Right ventricle myocardium inferior (tissue), 1 donor: ENCODE measurements around the gene CCNA2. TPM values are rescaled to one million over a fixed set of nuclear protein-coding genes. Genes with fewer than 3 reads are reported as not detected.

ENCODE experiments used
- ATAC-seq: fragments of 200-7000 bp; cut with Tn5 transposase; one replicate; pipeline ENCODE4 v1.9.1; 2020; ENCODE audit warnings: mild to moderate bottlenecking, moderate library complexity
- DNase-seq: peaks from one replicate; pipeline ENCODE4 v3.0.0; 2021; ENCODE audit errors: missing footprints
- intact Hi-C: fragments of 100-400 bp; cut with DNase I; formaldehyde crosslinking; loops from one replicate; pipeline ENCODE4 v1.11.0; 2022
- long read RNA-seq: library from polyadenylated mRNA; unstranded; transcript quantifications from one replicate; pipeline ENCODE4 v2.0.0, GENCODE V29; 2021
- total RNA-seq: library from RNA; stranded (reverse); fragmentation: NEBNext Ultra II Directional; extraction: Animal tissue kit (Norgen Biotek cat#: 25700); gene quantifications from one replicate; pipeline ENCODE4 v1.2.1, GENCODE V29; 2021
- donor health status: DM: no; HTN: yes; CAD: no; lungs with severe emphysema.

The CCNA2 gene
- total RNA-seq = 1.2 TPM
- long read RNA-seq, partial matches to known transcripts = 0 of 1 reads
- long read RNA-seq, other reads (novel, unspliced or antisense) = 0 of 1 reads

GRCh38 chr4:121823505-121824170, at the start of gene CCNA2:
TSS of gene CCNA2 (minus strand) at chr4:121823883. CDS start at chr4:121823628, 255 bp downstream.
- intact Hi-C loops = loop anchor here (1.0 to 5.0 kb wide), 2 partner anchors 22 to 126 kb away; partner anchors contain the start of genes ANXA5 and EXOSC9
- peak; percentile 98 for DNase-seq
- peak; percentile 100 for ATAC-seq

DNA sequence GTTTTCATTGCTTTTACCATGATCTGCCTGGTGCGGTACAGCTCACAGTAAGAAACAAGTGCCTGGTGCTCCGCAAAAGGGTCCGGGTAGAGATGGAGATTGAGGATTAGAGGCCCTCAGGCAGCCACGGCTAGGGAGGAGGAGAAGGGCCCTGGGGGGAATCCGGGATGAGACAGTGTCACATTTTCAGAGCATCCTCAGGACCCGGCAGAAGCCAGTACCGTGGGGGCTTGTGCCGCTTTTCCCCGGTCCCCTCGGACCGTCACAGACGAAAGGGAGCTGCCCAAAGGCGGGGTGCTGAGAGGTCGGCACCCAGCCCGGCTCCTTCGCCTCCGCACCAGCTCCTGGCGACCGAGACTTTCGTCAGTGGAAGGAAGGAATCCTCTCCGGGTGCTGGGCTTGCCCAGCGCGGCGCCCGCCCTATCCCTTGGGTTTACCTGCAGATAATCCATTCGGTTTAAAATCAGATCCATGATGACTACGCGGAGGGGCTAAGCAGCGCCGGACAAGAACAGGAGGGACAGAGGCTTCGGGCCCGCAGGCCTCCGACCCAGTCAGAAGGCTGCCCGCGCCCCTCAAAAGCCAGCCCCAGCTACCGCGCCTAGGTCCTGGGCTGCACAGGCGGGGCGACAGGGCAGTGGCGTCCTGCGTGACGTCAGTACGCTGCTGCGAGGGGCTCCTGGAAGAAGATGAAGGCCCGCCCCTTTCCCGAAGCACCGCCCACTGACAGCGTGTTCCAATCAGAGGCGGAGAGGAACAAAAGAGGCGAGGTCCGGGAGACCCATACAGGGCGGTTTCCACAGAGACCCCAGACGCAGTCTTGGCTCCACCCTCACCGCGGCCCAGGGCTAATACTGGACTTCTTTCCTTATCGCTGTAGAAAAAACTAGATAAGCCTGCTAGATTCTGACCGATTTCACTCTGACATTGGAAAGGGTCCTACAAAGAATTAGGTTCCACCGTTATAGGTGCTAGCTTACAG, 46.4 kb upstream of the CCNA2 start, which contains the start of gene BBS7:
TSS of gene BBS7 (minus strand) at position 634 of the 982 bp plus-strand sequence. CDS start at position 473, 161 bp downstream.
- intact Hi-C loops = no loop called here
- peak; percentile 99 for DNase-seq
- ATAC-seq = peak; percentile 100

GRCh38 chr4:121863799-121864198, 40.1 kb upstream of the CCNA2 start:
- ATAC-seq = no peak
- intact Hi-C loops = no loop called here
- DNase-seq = no peak

DNA sequence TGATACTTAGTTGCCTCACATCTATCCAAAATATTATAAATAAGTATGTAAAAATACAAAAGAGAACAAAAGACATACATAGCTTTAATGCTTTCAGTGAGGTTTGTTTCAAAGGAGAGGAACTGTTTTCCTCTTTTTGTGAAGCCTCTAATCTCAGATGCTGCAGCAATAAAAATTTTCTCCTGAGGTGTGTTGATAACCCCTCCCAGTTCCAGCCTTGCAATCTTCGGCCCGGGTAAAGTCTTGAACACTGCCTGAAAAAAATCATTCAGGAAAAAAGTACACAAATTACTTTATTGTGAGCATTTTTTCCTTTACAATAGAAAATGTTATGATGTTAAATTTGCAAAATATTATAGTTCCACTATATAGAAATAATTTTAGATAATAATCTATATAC, 37.7 kb upstream of the CCNA2 start:
- ATAC-seq = no peak
- DNase-seq = no peak
- intact Hi-C loops = no loop called here

DNA sequence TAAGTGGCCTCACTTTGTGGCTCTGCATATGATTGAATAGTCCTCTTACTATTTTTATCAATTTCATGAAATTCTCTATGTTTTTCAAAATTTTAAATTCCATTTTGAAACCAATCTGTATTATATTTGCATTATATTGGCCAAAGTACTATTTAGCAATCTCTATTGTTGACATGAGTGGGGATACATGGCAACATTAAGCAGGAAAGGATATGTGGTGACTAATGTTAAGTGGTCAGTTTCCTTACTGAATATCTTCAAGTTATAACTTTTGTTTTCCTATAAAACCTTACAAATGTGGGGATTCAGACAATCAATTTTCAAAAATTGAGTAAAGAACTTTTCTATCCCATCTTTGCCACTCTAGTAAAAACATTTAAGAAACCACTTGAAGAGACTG, 36.4 kb upstream of the CCNA2 start:
- intact Hi-C loops = no loop called here
- ATAC-seq (no peak), DNase-seq (no peak)

DNA sequence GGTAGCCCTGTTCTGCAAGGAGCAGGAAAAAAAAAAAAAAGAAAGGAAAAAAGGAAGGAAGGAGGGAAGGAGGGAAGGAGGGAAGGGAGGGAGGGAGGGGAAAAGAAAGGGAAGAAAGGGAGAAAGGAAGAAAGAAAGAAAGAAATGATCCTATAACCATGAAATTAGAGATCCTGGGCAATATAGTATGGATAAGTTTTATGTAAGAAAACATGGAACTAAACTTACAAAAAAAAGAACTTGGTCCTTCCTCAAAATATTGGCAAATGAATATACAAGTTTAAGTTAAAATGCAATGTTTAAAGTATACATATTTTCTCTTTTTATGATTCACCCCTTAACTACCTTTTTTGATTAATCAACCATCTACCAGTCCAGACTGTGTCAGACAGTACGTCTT, 27.7 kb upstream of the CCNA2 start:
- ATAC-seq = no peak
- intact Hi-C loops = no loop called here
- DNase-seq = no peak

DNA sequence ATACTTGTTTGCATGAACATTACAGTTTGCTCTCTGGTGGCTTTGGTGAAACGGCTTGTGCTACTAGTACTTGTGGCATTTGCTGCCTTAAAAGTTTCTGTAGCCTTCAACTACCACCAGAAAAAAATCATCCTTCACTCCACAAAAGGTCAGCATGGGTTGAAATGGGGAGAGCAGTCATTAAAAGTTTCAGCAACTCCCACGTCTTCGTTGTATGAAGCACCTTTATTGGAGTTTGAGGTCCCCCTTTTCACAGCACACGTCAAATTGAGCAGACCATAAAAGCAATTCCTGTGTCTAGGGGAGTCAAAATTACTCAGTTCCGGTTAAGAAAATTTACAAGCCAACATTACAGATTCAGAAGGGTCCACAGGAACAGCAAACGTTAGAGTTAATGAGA, 23.0 kb upstream of the CCNA2 start:
- intact Hi-C loops = no loop called here
- DNase-seq (no peak), ATAC-seq (no peak)

GRCh38 chr4:121842862-121843261, 19.2 kb upstream of the CCNA2 start:
- intact Hi-C loops = no loop called here
- ATAC-seq (no peak), DNase-seq (no peak)

- no peak for ATAC-seq
- intact Hi-C loops = no loop called here
- DNase-seq = no peak
These were observed 14.5 kb upstream of the CCNA2 start for GRCh38 chr4:121838136-121838535.

- intact Hi-C loops = no loop called here
- ATAC-seq = no peak
- DNase-seq = no peak
These were observed 5.8 kb upstream of the CCNA2 start for GRCh38 chr4:121829511-121829910.

DNA sequence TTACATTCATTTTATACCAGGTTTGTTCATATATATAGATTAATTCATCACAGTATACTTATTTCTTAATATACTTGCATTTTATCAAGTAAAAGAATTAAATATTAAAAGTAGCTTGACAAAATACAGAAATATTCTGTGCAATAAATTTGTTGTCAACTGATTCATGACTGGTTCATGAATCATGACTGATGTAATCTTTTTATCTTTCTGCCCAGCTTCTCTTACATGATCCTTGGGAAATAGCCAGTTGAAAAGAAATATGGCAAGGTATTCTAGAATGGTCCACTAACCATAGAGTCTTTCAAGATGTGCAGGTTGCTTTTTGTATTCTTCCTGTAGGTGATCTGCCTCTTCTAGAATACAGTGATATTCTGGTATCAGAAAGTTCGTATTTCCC, 4.2 kb upstream of the CCNA2 start:
- no peak for DNase-seq
- no peak for ATAC-seq
- intact Hi-C loops = no loop called here

DNA sequence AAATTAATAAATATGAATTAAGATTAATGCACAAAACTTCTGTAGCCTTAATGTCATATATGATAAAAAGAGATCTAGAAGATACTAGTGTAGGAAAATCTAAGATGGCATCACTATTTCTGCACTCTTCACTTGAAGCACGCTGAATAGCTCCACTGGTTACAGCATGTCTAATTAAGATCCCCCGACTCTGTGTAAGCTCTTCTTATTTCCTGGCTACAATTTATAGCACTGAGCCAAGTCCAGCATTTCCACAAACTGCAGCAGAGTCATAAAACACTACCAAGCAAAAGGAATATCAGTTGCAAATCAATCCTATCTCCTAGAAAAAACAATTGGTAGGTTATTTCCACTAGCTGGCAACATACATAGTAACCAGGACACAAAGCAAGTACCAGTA, 1.3 kb upstream of the CCNA2 start:
- no peak for ATAC-seq
- DNase-seq = no peak
- intact Hi-C loops = loop anchor here (1.0 to 5.0 kb wide), 2 partner anchors 24 to 128 kb away; partner anchors contain the start of genes ANXA5 and EXOSC9

GRCh38 chr4:121824171-121824527, 466 bp upstream of the CCNA2 start:
- no peak for ATAC-seq

DNA sequence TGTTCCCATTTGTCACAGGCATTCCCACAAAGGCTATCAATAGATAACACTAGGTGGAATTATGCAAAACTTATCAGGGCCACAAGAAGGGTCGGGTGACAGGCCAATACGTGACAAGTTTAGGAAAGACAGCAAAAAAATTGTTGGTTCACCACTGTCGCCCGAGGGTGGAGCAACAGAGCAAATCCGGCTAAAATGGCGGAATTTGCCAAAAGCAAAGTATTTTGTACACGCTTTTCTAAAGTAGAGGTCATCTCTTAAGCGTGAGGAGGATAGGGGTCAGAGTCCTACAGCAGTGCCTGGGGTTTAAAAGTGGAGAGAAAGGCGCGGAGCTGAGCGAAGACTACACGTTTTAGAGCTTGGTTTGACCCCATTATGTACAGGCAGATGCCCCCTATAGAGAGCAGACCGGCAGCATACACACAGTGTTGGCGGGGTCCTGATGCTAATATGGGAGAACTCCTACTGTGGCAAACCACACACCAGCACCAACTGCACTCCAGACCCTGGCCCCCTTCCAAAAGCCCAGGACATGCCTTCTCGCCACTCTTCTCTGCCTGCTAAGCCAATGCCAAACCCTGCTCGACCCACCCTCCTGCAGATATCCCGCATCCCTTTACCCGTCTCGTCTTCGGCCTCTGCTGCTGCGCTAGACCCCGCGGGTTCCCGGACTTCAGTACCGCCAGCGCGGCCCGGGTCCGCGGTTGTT, 733 bp downstream of the CCNA2 start:
- intact Hi-C loops = loop anchor here (5.0 kb wide), 1 partner anchor 126 kb away; the partner anchor contains the start of gene ANXA5
- ATAC-seq (peak; percentile 14), DNase-seq (no peak)

More at GRCh38 chr4:121824171-121824527, 466 bp upstream of the CCNA2 start:
- DNase-seq = no peak
- intact Hi-C loops = loop anchor here (1.0 to 5.0 kb wide), 2 partner anchors 23 to 127 kb away; partner anchors contain the start of genes ANXA5 and EXOSC9

- ATAC-seq = no peak
- intact Hi-C loops = loop anchor here (5.0 kb wide), 1 partner anchor 125 kb away; the partner anchor contains the start of gene ANXA5
- no peak for DNase-seq
These were observed 1.6 kb downstream of the CCNA2 start for GRCh38 chr4:121822047-121822446.

DNA sequence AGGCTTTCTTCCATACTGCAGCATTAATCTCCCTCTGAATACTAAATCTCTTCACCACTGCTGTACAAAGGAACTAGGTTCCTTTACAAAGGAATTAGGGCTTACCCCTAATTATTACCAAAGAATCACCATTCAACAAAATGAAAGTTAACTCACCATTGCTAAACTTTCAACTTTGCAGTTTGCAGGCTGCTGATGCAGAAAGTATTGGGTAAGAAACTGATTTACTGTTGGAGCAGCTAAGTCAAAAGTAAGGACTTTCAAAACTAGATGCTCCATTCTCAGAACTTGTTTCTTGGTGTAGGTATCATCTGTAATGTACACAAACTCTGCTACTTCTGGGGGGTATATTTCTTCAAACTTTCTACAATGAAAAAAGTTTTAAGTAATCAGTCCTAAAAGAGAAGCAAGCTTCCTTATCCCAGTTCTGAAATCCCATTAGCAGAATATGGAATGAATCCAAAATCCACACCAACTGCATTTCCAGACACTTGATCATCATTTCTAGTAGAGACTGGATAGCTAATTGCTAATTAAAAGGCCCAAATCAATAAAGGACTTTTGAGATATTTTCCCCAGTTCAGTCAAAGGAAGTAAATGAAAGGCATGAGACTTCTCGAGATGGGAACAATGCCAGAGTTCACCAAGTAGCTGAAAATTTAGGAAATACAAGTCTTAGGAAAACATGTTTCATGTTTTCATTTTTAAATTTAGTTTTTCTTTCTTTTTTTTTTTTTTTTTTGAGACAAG, 4.3 kb downstream of the CCNA2 start:
- ATAC-seq = no peak
- no peak for DNase-seq
- intact Hi-C loops = no loop called here

DNA sequence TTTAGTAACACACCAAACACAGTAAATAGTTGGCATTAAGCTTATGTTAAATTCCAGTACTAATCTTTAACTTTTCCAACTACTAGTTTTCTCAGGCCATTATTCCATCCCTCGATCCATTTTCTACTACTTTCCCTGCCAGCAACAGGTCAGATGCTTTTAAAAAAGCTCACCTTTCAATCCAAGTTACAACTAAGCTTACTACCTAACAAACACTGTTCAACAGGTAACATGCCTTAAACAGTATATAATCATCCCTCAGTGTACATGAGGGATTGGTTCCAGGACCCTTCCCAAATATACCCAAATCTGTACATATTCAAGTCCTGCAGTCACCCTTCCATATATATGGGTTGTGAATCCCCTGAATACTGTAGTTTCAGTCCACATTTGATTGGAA, 5.5 kb downstream of the CCNA2 start:
- ATAC-seq = no peak
- no peak for DNase-seq
- intact Hi-C loops = no loop called here

DNA sequence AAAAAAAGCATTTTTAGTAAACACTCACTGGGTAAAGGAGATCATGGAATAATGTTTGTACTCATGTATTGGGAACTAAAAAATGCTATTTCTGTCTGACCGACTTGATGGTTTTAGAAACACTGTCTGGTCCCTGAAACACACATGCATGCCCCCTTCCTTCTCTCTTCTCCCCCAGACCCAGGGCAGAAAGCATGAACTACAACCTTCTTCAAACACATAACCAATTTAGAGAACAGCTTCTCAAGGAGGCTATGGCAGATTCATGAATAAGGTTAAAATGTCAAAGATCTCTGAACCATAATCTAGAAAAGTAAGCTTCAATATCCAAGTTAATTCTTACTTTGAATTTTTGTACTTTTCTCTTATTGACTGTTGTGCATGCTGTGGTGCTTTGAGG, 6.0 kb downstream of the CCNA2 start:
- ATAC-seq = no peak

More for the DNA sequence above, 6.0 kb downstream of the CCNA2 start:
- intact Hi-C loops = no loop called here
- no peak for DNase-seq
